ENCODE measurements around the gene EPOP. TPM values are rescaled to one million over a fixed set of nuclear protein-coding genes. Genes with fewer than 3 reads are reported as not detected.

Gene EPOP
- total RNA-seq, 1 donor from 2014 or later = 3.0 TPM

- intact Hi-C loops (cut with micrococcal nuclease) = no loop called here
- no peak for ATAC-seq (ENCODE audit: low read depth)
- Mint-ChIP-seq H3K9me3 (no peaks in the 10 kb centered on the region), H3K4me3 (no peak overlapping the region), H3K27me3 (peaks cover 49% of the 10 kb centered on the region), H3K27ac (no peak overlapping the region), H3K36me3 (ENCODE audit: low read depth) (no peaks in the 10 kb centered on the region), H3K4me1 (peaks cover 12% of the 10 kb centered on the region)
- TF ChIP-seq CTCF (IDR thresholded peaks at IDR 0.05) = no peak
- DNase-seq = no peak
- ChIA-PET CTCF (interaction anchor here (1.2 kb wide), 1 partner anchor 10 kb away, joined by 3 read pairs; no protein-coding TSS in a partner anchor), POLR2A (interaction anchor here (0.5 to 0.6 kb wide), 2 partner anchors 132 to 370 kb away, joined by 3 read pairs; no protein-coding TSS in a partner anchor)
Measured at GRCh38 chr17:38657824-38658740, 16.7 kb downstream of the EPOP start.

GRCh38 chr17:38656959-38657823 is 17.6 kb downstream of the EPOP start:
- intact Hi-C loops (cut with micrococcal nuclease) = no loop called here
- no peaks in the 10 kb centered on the region for H3K9me3 Mint-ChIP-seq

GRCh38 chr17:38654411-38655398 is 20.1 kb downstream of the EPOP start:
- Mint-ChIP-seq H3K9me3 (no peaks in the 10 kb centered on the region), H3K27me3 (peaks cover 44% of the 10 kb centered on the region), H3K4me3 (no peak overlapping the region), H3K4me1 (peaks cover 12% of the 10 kb centered on the region), H3K36me3 (ENCODE audit: low read depth) (no peaks in the 10 kb centered on the region), H3K27ac (no peak overlapping the region)
- TF ChIP-seq CTCF (IDR thresholded peaks at IDR 0.05) = no peak
- intact Hi-C loops (cut with micrococcal nuclease) = no loop called here
- CTCF ChIA-PET = interaction anchor here (0.7 to 1.2 kb wide), 2 partner anchors 13 to 97 kb away, joined by 3 to 4 read pairs; no protein-coding TSS in a partner anchor
- DNase-seq (no peak), ATAC-seq (ENCODE audit: low read depth) (no peak)
- POLR2A ChIA-PET = interaction anchor here (0.7 kb wide), 1 partner anchor 41 kb away, joined by 3 read pairs; no protein-coding TSS in a partner anchor

More at GRCh38 chr17:38656959-38657823, 17.6 kb downstream of the EPOP start:
- no peak for TF ChIP-seq CTCF (IDR thresholded peaks at IDR 0.05)
- no peak for DNase-seq
- peaks cover 47% of the 10 kb centered on the region for H3K27me3 Mint-ChIP-seq
- CTCF ChIA-PET = interaction anchor here (1.2 kb wide), 1 partner anchor 11 kb away, joined by 3 read pairs; no protein-coding TSS in a partner anchor
- POLR2A ChIA-PET = no interaction called here
- no peak for ATAC-seq (ENCODE audit: low read depth)
- H3K36me3 Mint-ChIP-seq (ENCODE audit: low read depth) = no peaks in the 10 kb centered on the region
- no peak overlapping the region for H3K27ac Mint-ChIP-seq
- H3K4me3 Mint-ChIP-seq = no peak overlapping the region
- H3K4me1 Mint-ChIP-seq = peaks cover 12% of the 10 kb centered on the region

- Mint-ChIP-seq H3K27ac (no peak overlapping the region), H3K36me3 (ENCODE audit: low read depth) (no peaks in the 10 kb centered on the region), H3K4me1 (peaks cover 12% of the 10 kb centered on the region), H3K4me3 (no peak overlapping the region), H3K9me3 (no peaks in the 10 kb centered on the region), H3K27me3 (peaks cover 43% of the 10 kb centered on the region)
- DNase-seq (no peak), ATAC-seq (ENCODE audit: low read depth) (no peak)
- ChIA-PET POLR2A (no interaction called here), CTCF (interaction anchor here (1.2 kb wide), 1 partner anchor 96 kb away, joined by 4 read pairs; no protein-coding TSS in a partner anchor)
- intact Hi-C loops (cut with micrococcal nuclease) = no loop called here
- TF ChIP-seq CTCF (IDR thresholded peaks at IDR 0.05) = no peak
Measured at GRCh38 chr17:38653679-38654078, 21.1 kb downstream of the EPOP start.
